HL-60 (cell line): ENCODE data around the gene RBMS2.

Experiments
- DNase-seq, 2 experiments: peaks; one replicate each; pipeline ENCODE4 v3.0.0-alpha.2; 2010 to 2020; ENCODE audit warnings: low read depth in 1 of 2, low spot score in 1 of 2
- H3K27ac ChIP-seq: fragments of 250-450 bp; sonication (Bioruptor Pico); replicated peaks from 2 replicates; pipeline ENCODE4 v1.5.1; 2020; ENCODE audit warnings: mild to moderate bottlenecking, moderate library complexity
- H3K27me3 ChIP-seq: fragments of 250-450 bp; sonication (Bioruptor Pico); 2 replicates; pipeline ENCODE4 v1.5.1; 2021; ENCODE audit warnings: mild to moderate bottlenecking, moderate library complexity; ENCODE audit not compliant: insufficient read depth, poor library complexity, severe bottlenecking
- H3K4me3 ChIP-seq: replicated peaks from 2 replicates; pipeline ENCODE4 v1.5.1; 2011; ENCODE audit warnings: mild to moderate bottlenecking, control low read depth, low read length; ENCODE audit not compliant: insufficient read depth
- CTCF ChIP-seq: IDR thresholded peaks from one replicate; pipeline ENCODE4 v1.5.1; 2011; ENCODE audit warnings: low read length, control low read depth, inconsistent platforms; ENCODE audit not compliant: insufficient read depth
- GABPA ChIP-seq: IDR thresholded peaks from 2 replicates; pipeline ENCODE4 v1.6.1; 2012; ENCODE audit warnings: low read depth
- POLR2AphosphoS5 ChIP-seq: IDR thresholded peaks from 2 replicates; pipeline ENCODE4 v1.6.1; 2012; ENCODE audit warnings: low read depth
- REST ChIP-seq: IDR thresholded peaks from 2 replicates; pipeline ENCODE4 v1.6.1; 2012; ENCODE audit warnings: low read depth; ENCODE audit not compliant: insufficient replicate concordance
- SPI1 ChIP-seq: IDR thresholded peaks from 2 replicates; pipeline ENCODE4 v1.6.1; 2012; ENCODE audit warnings: low read depth, mild to moderate bottlenecking, borderline replicate concordance

The RBMS2 gene

DNA sequence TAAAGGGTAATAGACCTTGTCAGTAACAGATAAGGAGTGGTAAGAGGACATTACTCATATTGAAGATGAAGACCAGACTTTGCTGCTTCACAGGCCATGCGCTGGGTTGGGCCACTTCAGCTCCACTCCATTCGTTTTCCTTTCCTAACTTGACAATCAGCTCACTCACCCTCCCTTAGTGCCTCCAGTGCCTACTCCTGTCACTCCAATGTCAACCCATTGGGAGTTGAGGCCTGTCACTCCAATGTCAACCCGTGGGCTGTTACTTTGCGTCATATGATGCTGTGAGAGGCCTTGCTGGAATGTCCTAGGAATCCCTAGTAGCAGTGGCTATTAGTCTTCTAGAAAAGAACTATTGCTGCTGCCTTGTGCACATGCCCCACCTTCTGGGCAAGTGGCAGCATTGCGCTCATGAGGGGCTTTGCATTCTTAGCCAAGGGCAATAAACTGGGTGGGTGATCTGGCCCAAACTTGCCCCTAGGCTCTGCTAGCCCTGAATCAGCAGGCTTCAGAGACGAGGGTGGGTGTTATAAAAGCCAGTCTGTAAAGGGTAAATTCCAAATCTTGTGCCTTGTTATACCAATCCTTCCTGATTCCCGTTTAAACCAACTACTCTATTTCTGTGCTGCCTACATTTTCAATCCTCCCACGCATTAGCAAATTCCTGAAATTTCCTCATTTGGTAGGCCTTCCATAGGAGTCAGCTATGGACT lies 72.4 kb downstream of the RBMS2 start:
- TF ChIP-seq GABPA (no peak), CTCF (peak; percentile 80), POLR2AphosphoS5 (no peak), REST (no peak)
- Histone ChIP-seq H3K4me3 (no peak overlapping the region), H3K27me3 (no peaks in the 10 kb centered on the region), H3K27ac (no peak overlapping the region)
- peak in 1 of 2 experiments; percentile 61 for DNase-seq

- Histone ChIP-seq H3K27ac (no peak overlapping the region), H3K4me3 (no peak overlapping the region), H3K27me3 (no peaks in the 10 kb centered on the region)
- no peak for DNase-seq
- TF ChIP-seq REST, result no peak
- no peak for TF ChIP-seq CTCF
- TF ChIP-seq POLR2AphosphoS5, result no peak
- no peak for TF ChIP-seq SPI1
- no peak for TF ChIP-seq GABPA
Measured at GRCh38 chr12:56596815-56597214, 75.2 kb downstream of the RBMS2 start.

- TF ChIP-seq REST (no peak), POLR2AphosphoS5 (no peak), GABPA (no peak), SPI1 (no peak), CTCF (no peak)
- Histone ChIP-seq H3K27me3 (no peaks in the 10 kb centered on the region), H3K27ac (no peak overlapping the region), H3K4me3 (no peak overlapping the region)
- no peak for DNase-seq
Measured at GRCh38 chr12:56599041-56599440, 77.4 kb downstream of the RBMS2 start.
